H1 (cell line): ENCODE data around the gene KLRC3. TPM values are rescaled to one million over a fixed set of nuclear protein-coding genes. Genes with fewer than 3 reads are reported as not detected.

Experiments
- CTCF ChIA-PET: fragments of 300-600 bp; sonication (Branson Sonifier 250); formaldehyde crosslinking; loops from one replicate; lab custom pipeline; 2021; ENCODE audit not compliant: partially characterized antibody; lab: Charles Lee
- POLR2A ChIA-PET: fragments of 300-600 bp; sonication (Branson Sonifier 250); formaldehyde crosslinking; loops from one replicate; lab custom pipeline; 2021; ENCODE audit warnings: inconsistent platforms; ENCODE audit not compliant: partially characterized antibody; lab: Charles Lee
- DNase-seq, 2 experiments: peaks; one replicate each; pipeline versions ENCODE4 v3.0.0 to v3.0.0-alpha.2; 2010 to 2022; ENCODE audit warnings: low spot score in 2 of 2, low read depth in 1 of 2, mixed read lengths in 1 of 2
- FAIRE-seq: peaks from 2 replicates; lab custom pipeline; 2011; peaks lifted over from hg19 to GRCh38; lab: Jason Lieb, UNC
- H2AFZ ChIP-seq: 2 replicates; pipeline ENCODE4 v1.8.1; 2012; ENCODE audit warnings: low read length, inconsistent platforms
- H2AK5ac ChIP-seq: 2 replicates; pipeline ENCODE4 v1.6.1; 2013; ENCODE audit warnings: low read depth, low read length
- H2BK120ac ChIP-seq: replicated peaks from 2 replicates; pipeline ENCODE3; 2013; ENCODE audit warnings: low read depth, low read length, inconsistent platforms
- H2BK12ac ChIP-seq: 2 replicates; pipeline ENCODE4 v1.6.1; 2013; ENCODE audit warnings: low read depth, low read length
- H2BK15ac ChIP-seq: 2 replicates; pipeline ENCODE4 v1.6.1; 2013; ENCODE audit warnings: low read length
- H2BK20ac ChIP-seq: 2 replicates; pipeline ENCODE4 v1.6.1; 2013; ENCODE audit warnings: low read length
- H2BK5ac ChIP-seq: 2 replicates; pipeline ENCODE4 v1.6.1; 2013; ENCODE audit warnings: low read depth, low read length
- H3K14ac ChIP-seq: 2 replicates; pipeline ENCODE4 v1.6.1; 2013; ENCODE audit warnings: inconsistent platforms; ENCODE audit not compliant: insufficient read length
- H3K18ac ChIP-seq: 2 replicates; pipeline ENCODE4 v1.6.1; 2013; ENCODE audit warnings: low read length; ENCODE audit errors: extremely low read depth
- H3K23ac ChIP-seq: 2 replicates; pipeline ENCODE4 v1.6.1; 2013; ENCODE audit warnings: inconsistent platforms; ENCODE audit not compliant: insufficient read length
- H3K23me2 ChIP-seq: 2 replicates; pipeline ENCODE4 v1.6.1; 2013; ENCODE audit warnings: low read depth, low read length
- H3K27ac ChIP-seq: 2 replicates; pipeline ENCODE4 v1.6.1; 2011; ENCODE audit warnings: low read depth, low read length, inconsistent platforms
- H3K27me3 ChIP-seq, 4 experiments: replicated peaks in 1 of 4; 1 replicate in 1 of 4; 2 replicates in 3 of 4; pipeline versions ENCODE4 v1.6.1 to v1.8.1; 2011 to 2013; ENCODE audit warnings: low read length in 3 of 4, mild to moderate bottlenecking in 3 of 4, inconsistent platforms in 2 of 4, mixed read lengths in 2 of 4, moderate library complexity in 1 of 4; ENCODE audit not compliant: control insufficient read depth in 3 of 4, insufficient read depth in 3 of 4; ENCODE audit errors: extremely low read depth in 1 of 4
- H3K36me3 ChIP-seq, 4 experiments: 2 replicates each; pipeline versions ENCODE4 v1.6.1 to v1.8.1; 2011 to 2013; ENCODE audit warnings: mild to moderate bottlenecking in 4 of 4, low read length in 3 of 4, moderate library complexity in 2 of 4, control low read depth in 1 of 4, inconsistent platforms in 1 of 4; ENCODE audit not compliant: insufficient read depth in 4 of 4, control insufficient read depth in 2 of 4
- H3K4ac ChIP-seq: replicated peaks from 2 replicates; pipeline ENCODE3; 2013; ENCODE audit warnings: low read length, low read depth, mixed read lengths, inconsistent platforms; ENCODE audit not compliant: insufficient read length
- H3K4me1 ChIP-seq, 4 experiments: replicated peaks in 1 of 4; 1 replicate in 1 of 4; 2 replicates in 3 of 4; pipeline versions ENCODE4 v1.6.1 to v1.8.1; 2011 to 2013; ENCODE audit warnings: low read length in 3 of 4, inconsistent platforms in 2 of 4, mixed read lengths in 1 of 4; ENCODE audit not compliant: insufficient read depth in 4 of 4, control insufficient read depth in 3 of 4
- H3K4me2 ChIP-seq, 2 experiments: 2 replicates each; pipeline versions ENCODE4 v1.6.1 to v1.8.1; 2011 to 2013; ENCODE audit warnings: low read depth in 2 of 2, low read length in 2 of 2, control low read depth in 1 of 2, inconsistent platforms in 1 of 2, mild to moderate bottlenecking in 1 of 2; ENCODE audit not compliant: insufficient read depth in 1 of 2
- H3K4me3 ChIP-seq, 4 experiments: fragments of 200-600, 300-600 bp in 1 of 4; sonication (generic), shearing (Covaris generic), sonication (Bioruptor Twin) in 1 of 4; 2 replicates each; pipeline versions ENCODE4 v1.5.1 to v1.8.1; 2011 to 2016; ENCODE audit warnings: low read length in 4 of 4, low read depth in 3 of 4, control low read depth in 2 of 4, inconsistent platforms in 2 of 4, mild to moderate bottlenecking in 2 of 4, mixed read lengths in 1 of 4, moderate library complexity in 1 of 4; ENCODE audit not compliant: insufficient read depth in 2 of 4; ENCODE audit errors: extremely low read depth in 1 of 4
- H3K56ac ChIP-seq: replicated peaks from 2 replicates; pipeline ENCODE3; 2013; ENCODE audit warnings: low read depth, mild to moderate bottlenecking, mixed read lengths, low read length, inconsistent platforms; ENCODE audit not compliant: insufficient read length
- H3K79me1 ChIP-seq: 2 replicates; pipeline ENCODE4 v1.6.1; 2013; ENCODE audit warnings: low read depth, low read length, control low read depth
- H3K79me2 ChIP-seq, 2 experiments: 2 replicates each; pipeline versions ENCODE4 v1.6.1 to v1.8.1; 2012 to 2013; ENCODE audit warnings: low read length in 2 of 2, mild to moderate bottlenecking in 2 of 2, inconsistent platforms in 1 of 2; ENCODE audit not compliant: insufficient read depth in 2 of 2, control insufficient read depth in 1 of 2
- H3K9ac ChIP-seq, 4 experiments: replicated peaks in 1 of 4; 1 replicate in 1 of 4; 2 replicates in 3 of 4; pipeline versions ENCODE4 v1.6.1 to v1.8.1; 2011 to 2013; ENCODE audit warnings: low read depth in 3 of 4, low read length in 3 of 4, control low read depth in 2 of 4, mild to moderate bottlenecking in 2 of 4, moderate library complexity in 2 of 4, inconsistent platforms in 1 of 4; ENCODE audit errors: extremely low read depth in 1 of 4
- H3K9me3 ChIP-seq, 2 experiments: 2 replicates each; pipeline versions ENCODE4 v1.6.1 to v1.8.1; 2012 to 2013; ENCODE audit warnings: mild to moderate bottlenecking in 2 of 2, moderate library complexity in 2 of 2, control low read depth in 1 of 2, inconsistent platforms in 1 of 2, low read depth in 1 of 2, low read length in 1 of 2, mixed read lengths in 1 of 2; ENCODE audit not compliant: insufficient read depth in 2 of 2
- H4K20me1 ChIP-seq, 2 experiments: replicated peaks in 1 of 2; 2 replicates each; pipeline versions ENCODE3 to v1.8.1; 2011 to 2013; ENCODE audit warnings: inconsistent platforms in 2 of 2, low read length in 2 of 2, mild to moderate bottlenecking in 1 of 2; ENCODE audit not compliant: insufficient read depth in 2 of 2, control insufficient read depth in 1 of 2
- H4K5ac ChIP-seq: 2 replicates; pipeline ENCODE4 v1.6.1; 2013; ENCODE audit warnings: low read length, low read depth, mixed read lengths, inconsistent platforms; ENCODE audit not compliant: insufficient read length
- H4K8ac ChIP-seq: 2 replicates; pipeline ENCODE4 v1.8.0; 2013; ENCODE audit warnings: mild to moderate bottlenecking, moderate library complexity, low read length, inconsistent platforms; ENCODE audit not compliant: insufficient read depth; ENCODE audit errors: extremely low read depth
- H4K91ac ChIP-seq: replicated peaks from 2 replicates; pipeline ENCODE3; 2013; ENCODE audit warnings: low read length, mixed read lengths, inconsistent platforms; ENCODE audit not compliant: insufficient read length
- CREB1 ChIP-seq: IDR thresholded peaks from 2 replicates; pipeline ENCODE4 v1.6.1; 2012; ENCODE audit warnings: inconsistent platforms
- CTBP2 ChIP-seq: IDR thresholded peaks from 2 replicates; pipeline ENCODE4 v1.7.0; 2011; ENCODE audit warnings: borderline replicate concordance, mild to moderate bottlenecking, moderate library complexity, mixed read lengths, low read length; ENCODE audit not compliant: insufficient read depth, insufficient read length
- HDAC6 ChIP-seq: IDR thresholded peaks from one replicate; pipeline ENCODE4 v1.7.1; 2012; ENCODE audit warnings: low read depth, mild to moderate bottlenecking, inconsistent platforms, low read length, moderate library complexity
- JUN ChIP-seq: IDR thresholded peaks from 2 replicates; pipeline ENCODE4 v1.6.1; 2011; ENCODE audit warnings: low read depth, mild to moderate bottlenecking, improper control_type of control experiment, low read length
- NANOG ChIP-seq: IDR thresholded peaks from 2 replicates; pipeline ENCODE4 v1.6.1; 2011; ENCODE audit warnings: low read length, low read depth, mild to moderate bottlenecking, inconsistent platforms; ENCODE audit not compliant: insufficient read depth, poor library complexity, severe bottlenecking
- RBBP5 ChIP-seq: IDR thresholded peaks from 2 replicates; pipeline ENCODE4 v1.7.1; 2012; ENCODE audit warnings: low read depth, mild to moderate bottlenecking, inconsistent platforms, low read length, moderate library complexity, borderline replicate concordance
- TAF1 ChIP-seq: IDR thresholded peaks from 2 replicates; pipeline ENCODE4 v1.6.1; 2011; ENCODE audit warnings: mild to moderate bottlenecking, low read depth, low read length
- WGBS, 2 experiments: shearing (Covaris generic) in 1 of 2; methylation state at CpG; one replicate each; pipeline versions ENCODE4 v1.1.6 to v1.1.7; 2013 to 2015; ENCODE audit warnings: low lambda C conversion rate in 2 of 2, mixed read lengths in 2 of 2, inconsistent platforms in 1 of 2, low coverage in 1 of 2, missing lambda C conversion rate in 1 of 2; ENCODE audit not compliant: insufficient replicate concordance in 2 of 2, insufficient coverage in 1 of 2, insufficient read length in 1 of 2; ENCODE audit errors: extremely low coverage in 1 of 2, missing lambda C conversion rate in 1 of 2; 5-methylcytosine and 5-hydroxymethylcytosine counted together
- polyA plus RNA-seq, 7 experiments: library from polyadenylated mRNA; depleted of rRNA in 3 of 7; stranded (reverse) in 5 of 7; unstranded in 2 of 7; fragments of >200 nt in 5 of 7; fragments of 200-250 nt in 2 of 7; gene quantifications; 1 replicate in 5 of 7; 2 replicates in 1 of 7; 4 replicates in 1 of 7; pipeline versions ENCODE4 v1.2.1 to v1.2.3, GENCODE V29; 2011 to 2013; ENCODE audit warnings: missing spikeins in 2 of 7, mixed read lengths in 2 of 7
- total RNA-seq: library from RNA; stranded (reverse); fragmentation: NEBNext Ultra II Directional; extraction: Animal tissue kit (Norgen Biotek cat#: 25700); gene quantifications from 2 replicates; pipeline ENCODE4 v1.2.1, GENCODE V29; 2021

Gene KLRC3
- total and polyA plus RNA-seq, 2 of the 8 experiments (the other 6 are each of a cell fraction or from before 2014, with no cell fraction given), result not detected

DNA sequence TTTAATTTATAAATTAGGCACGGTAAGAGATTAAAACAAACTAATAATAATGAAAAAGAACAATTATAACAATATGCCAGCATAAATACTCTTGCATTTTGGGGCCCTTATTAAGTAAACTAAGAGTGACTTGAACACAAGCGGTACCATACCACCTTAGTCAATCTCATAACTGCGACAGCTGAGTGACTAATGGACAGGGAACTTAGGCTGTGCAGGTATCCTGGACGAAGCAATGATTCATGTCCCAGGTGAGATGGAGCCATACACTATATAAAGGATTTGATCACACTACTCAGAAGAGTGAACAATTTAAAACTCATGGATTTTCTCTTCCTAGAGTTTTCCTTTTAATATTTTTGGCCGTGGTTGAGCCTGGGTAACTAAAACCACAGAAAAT lies 15.1 kb downstream of the KLRC3 start:
- H3K27me3 ChIP-seq, result no peaks in the 10 kb centered on the region
- no peaks in the 10 kb centered on the region for H3K79me2 ChIP-seq
- no peak overlapping the region for H3K4me2 ChIP-seq
- no peak overlapping the region for H3K4ac ChIP-seq
- ChIA-PET POLR2A (no interaction called here), CTCF (no interaction called here)
- no peak overlapping the region for H3K4me3 ChIP-seq
- H2BK20ac ChIP-seq, result no peak overlapping the region
- FAIRE-seq (no peak), DNase-seq (no peak)
- no peaks in the 10 kb centered on the region for H3K79me1 ChIP-seq
- H3K23me2 ChIP-seq, result no peaks in the 10 kb centered on the region
- no peak overlapping the region for H3K27ac ChIP-seq
- H3K36me3 ChIP-seq, result no peaks in the 10 kb centered on the region
- 89% methylated on average over 5 of the region's 5 CpGs; no CpG with 5 or more reads in 1 of the 2 experiments for WGBS, 2 experiments
- H4K5ac ChIP-seq, result no peak overlapping the region
- H4K8ac ChIP-seq, result no peak overlapping the region
- no peak overlapping the region for H2AFZ ChIP-seq
- H2BK5ac ChIP-seq, result no peak overlapping the region
- no peak overlapping the region for H3K18ac ChIP-seq
- H3K56ac ChIP-seq, result no peak overlapping the region
- H3K4me1 ChIP-seq, result no peaks in the 10 kb centered on the region
- no peak overlapping the region for H2AK5ac ChIP-seq
- H4K91ac ChIP-seq, result no peak overlapping the region
- H2BK15ac ChIP-seq, result no peak overlapping the region
- H3K23ac ChIP-seq, result no peak overlapping the region
- H3K9me3 ChIP-seq, result peaks cover 0 to 5% of the 10 kb centered on the region in 2 experiments; a peak in 1 of 4 replicates
- H3K14ac ChIP-seq, result no peak overlapping the region
- H2BK12ac ChIP-seq, result no peak overlapping the region
- no peak overlapping the region for H3K9ac ChIP-seq
- H4K20me1 ChIP-seq, result no peaks in the 10 kb centered on the region
- no peak overlapping the region for H2BK120ac ChIP-seq
- TF ChIP-seq TAF1 (no peak), HDAC6 (no peak), NANOG (no peak), CREB1 (no peak), RBBP5 (no peak), JUN (no peak), CTBP2 (no peak)
